HPDE6-E6E7 (cell line): ENCODE measurements around the gene PCP2.
A peak's percentile ranks its signal among the peaks of the same experiment; 100 is the strongest.

Experiments
- DNase-seq: peaks from one replicate; pipeline ENCODE4 v3.0.0; 2011; ENCODE audit warnings: missing footprints; ENCODE audit errors: extremely low spot score

PCP2 gene

DNA sequence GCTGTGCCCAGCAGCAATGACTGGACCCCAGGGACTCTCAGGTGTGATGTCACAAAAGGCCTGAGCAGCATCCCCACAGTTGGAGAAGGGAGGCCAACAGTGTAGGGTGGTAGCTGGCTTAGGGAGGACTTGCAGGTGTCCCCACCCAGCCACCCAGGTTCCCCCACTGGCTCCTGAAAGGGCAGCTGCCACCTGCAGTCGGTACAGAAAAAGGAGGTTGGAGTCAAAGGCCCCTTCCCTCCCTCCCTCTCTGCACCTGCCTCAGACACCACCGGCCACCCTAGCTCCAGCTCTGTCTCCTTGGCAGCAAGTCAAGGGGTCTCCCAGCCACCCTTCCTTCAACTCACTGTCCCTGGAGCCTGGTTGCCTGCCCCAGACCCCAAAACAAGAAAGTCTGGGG, at the start of gene PCP2:
TSS of gene PCP2 (minus strand) at position 22 of the 400 bp plus-strand sequence. CDS start 262 bp downstream, outside the sequence.
- DNase-seq, result no peak

DNA sequence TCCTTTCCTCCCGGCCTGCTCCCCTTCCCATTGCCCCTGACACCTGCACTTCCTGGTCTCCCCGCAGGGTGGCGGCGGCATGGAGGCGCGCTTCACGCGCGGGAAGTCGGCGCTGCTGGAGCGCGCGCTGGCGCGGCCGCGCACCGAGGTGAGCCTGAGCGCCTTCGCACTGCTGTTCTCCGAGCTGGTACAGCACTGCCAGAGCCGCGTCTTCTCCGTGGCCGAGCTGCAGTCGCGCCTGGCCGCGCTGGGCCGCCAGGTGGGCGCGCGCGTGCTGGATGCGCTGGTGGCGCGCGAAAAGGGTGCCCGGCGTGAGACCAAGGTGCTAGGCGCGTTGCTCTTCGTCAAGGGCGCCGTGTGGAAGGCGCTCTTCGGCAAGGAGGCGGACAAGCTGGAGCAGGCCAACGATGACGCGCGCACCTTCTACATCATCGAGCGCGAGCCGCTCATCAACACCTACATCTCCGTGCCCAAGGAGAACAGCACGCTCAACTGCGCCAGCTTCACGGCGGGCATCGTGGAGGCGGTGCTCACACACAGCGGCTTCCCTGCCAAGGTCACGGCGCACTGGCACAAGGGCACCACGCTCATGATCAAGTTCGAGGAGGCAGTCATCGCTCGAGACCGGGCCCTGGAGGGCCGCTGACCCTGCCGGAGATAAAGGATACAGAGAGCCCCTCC, 48.8 kb upstream of the PCP2 start:
- DNase-seq, result no peak

DNA sequence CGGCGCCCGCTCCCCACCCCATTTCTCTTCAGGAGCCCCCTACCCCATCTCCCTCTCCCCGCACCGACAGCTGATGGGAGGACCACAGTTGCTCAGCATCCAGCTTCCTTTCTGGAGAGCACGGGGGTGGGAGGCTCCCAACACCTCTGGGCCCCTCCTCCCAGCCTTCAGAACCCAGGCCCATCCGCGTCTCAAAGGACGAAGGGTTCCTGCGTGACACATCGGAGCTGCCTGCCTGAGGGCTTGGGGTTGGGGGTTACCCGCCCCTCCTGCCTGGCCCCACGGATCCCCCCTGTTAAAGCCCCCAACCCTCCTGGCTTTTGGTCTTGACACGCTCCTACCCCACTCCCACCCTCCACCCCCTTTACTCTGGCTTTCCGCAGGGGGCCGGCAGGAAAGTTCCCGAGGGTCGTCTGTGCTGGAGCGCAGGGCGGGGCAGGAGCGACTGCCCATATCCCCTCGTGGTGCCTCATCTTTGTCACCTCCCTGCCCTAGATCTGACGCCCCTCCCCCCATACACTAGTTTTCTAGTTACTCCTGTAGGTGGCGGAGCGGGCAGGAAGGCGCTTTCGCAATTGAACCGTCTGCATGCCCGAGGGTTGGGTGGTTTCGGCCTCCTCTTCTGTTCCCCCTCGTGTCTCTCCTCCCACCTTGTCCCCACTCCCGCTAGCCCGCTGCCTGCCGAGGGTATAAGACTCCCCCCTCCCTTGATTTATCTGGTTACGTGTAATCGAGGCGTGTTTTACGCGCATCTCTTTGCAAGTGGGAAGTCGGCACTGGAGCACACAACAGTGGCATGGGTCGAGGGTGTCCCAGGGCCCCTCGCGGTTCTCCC, 48.0 kb upstream of the PCP2 start:
- no peak for DNase-seq

DNA sequence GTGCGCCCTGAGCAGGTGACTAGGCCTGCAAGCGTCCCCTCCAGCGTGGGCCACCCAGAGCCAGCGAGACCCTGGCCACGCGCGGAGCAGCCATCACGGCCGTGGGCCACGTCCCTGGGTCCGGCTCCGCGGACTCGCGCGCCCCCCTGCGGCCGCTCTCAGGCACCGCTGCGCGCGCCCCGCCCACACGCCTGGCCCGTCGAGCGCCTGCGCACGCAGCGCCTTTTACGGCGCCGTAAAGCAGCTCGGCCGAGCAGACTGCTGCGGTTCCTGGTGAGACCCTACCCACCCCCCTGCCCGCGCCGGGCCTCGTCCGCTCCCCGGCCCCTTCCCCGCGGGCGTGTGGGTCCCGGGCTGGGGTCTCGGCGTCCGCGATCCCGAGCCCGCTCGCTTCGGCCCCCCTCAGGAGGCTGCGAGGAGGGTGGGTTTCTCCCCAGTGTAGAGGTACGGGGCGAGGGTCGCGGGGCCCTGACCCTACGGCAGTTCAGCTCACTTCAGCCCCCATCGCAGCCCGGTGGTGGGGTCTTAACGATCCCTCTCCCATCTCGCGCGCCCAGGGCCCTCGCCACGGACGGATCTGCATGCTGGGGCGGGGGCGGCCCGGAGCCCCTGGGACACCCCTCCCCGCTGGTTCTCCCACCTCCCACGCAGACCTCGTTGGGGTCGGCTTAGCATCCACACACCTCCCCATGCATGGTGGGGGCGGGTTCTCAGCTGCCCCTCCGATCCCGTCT, 47.3 kb upstream of the PCP2 start, which contains the start of gene TRAPPC5:
TSS of gene TRAPPC5 (plus strand) at position 228 of the 734 bp plus-strand sequence. CDS start 1,421 bp downstream, outside the sequence.
- DNase-seq, result peak; percentile 72

DNA sequence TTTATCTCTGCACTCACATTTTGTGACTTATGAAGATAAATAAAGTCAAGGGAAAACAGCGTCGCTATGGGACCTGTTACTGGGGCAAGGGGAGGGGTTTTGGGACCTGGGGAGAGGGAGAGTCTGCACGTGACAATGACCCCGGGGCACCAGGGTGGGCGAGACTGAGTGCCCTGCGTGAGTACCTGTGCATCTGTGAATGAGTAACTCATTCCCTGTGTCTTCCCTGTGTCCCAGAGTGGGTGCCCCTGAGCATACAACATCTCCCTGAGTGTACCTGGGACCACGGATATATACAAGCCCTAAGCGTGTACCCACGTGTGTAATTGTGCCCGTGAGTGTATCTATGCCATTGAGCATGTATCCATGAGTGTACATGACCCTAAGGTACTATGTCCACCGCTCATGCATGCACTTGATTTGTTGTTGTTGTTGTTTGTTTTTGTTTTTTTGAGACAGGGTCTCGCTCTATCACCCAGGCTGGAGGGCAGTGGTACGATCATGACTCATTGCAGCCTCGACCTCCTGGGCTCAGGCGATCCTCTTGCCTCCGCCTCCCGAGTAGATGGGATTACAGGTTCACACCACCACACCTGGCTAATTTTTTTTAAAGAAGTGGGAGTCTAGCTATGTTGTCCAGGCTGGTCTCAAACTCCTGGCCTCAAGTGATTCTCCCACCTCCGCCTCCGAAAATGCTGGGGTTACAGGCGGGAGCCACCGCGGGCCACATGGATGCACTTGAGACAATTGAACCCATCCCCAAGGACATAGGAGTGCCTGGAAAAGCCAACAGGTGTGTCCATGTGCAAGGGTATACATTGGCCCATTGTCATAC, 46.5 kb upstream of the PCP2 start:
- no peak for DNase-seq

DNA sequence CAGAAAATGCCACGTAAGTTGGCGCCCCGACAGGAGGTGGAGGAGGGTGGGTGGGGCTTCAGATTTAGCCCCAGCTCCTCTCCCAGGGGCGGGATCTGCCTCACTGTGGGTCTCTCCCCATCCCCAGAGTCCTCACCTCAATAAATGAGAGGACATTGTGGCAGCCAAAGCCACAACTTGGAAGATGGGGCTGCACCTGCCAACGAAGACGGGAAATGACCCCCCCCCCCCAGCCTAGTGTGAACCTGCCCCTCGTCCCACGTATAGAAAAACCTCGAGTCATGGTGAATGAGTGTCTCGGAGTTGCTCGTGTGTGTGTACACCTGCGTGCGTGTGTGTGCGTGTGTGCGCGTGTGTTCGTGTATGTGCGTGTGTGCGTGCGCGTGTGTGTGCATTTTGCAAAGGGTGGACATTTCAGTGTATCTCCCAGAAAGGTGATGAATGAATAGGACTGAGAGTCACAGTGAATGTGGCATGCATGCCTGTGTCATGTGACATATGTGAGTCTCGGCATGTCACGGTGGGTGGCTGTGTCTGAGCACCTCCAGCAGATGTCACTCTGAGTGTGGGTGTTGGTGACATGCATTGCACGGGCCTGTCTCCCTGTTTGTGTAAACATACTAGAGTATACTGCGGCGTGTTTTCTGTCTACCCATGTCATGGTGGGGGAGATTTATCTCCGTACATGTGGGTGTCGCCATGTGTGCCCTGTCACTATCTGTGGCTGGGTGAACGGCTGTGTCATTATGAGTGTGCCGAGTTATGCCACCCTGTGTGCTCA, 45.6 kb upstream of the PCP2 start:
- DNase-seq, result no peak

DNA sequence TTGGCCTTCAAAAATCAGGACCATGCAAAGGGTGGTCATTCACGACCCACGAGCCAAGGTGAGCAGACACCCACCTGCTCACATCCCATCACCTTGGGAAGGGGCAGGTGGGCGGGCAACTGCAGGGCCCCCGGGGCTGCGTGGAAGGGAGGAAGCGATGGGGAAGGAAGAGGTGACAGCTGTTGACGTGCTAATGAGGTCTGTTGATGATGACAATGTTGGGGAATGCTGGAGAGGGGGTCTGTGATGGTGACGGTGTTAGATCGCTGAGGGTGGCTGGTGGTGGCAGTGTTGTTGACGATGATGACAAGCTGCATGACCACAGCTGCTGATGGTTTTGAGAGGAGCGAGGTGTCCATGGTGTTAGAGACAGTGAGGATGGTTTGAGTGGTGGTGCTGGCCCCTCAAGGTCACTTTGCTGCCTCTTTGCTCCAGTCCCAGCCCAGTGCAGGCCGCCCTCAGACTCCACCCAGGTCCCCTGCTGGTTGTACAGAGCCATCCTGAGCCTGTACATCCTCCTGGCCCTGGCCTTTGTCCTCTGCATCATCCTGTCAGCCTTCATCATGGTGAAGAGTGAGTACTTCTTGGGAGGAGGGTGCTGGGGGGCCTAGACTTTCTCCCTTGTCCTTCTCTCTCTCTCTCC, 44.3 kb upstream of the PCP2 start:
- no peak for DNase-seq

DNA sequence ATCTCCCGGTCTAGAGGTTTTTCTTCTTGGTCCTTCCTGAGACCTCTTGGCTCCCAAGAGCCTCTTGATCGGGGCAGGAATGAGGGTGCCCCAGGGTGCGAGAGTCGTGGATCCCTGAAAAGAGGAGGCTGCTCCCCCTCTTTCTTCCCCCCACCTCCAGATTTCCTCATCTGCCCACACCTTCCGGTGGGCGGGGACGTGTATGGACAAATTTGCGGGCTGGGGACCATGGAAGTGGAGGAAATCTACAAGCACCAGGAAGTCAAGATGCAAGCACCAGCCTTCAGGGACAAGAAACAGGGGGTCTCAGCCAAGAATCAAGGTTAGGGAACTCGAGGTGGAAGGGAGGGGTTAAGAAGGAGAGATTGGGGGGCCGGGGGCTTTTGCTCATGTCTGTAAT, 43.3 kb upstream of the PCP2 start, which contains the start of gene MCEMP1:
TSS of gene MCEMP1 (plus strand) at position 237 of the 400 bp plus-strand sequence. CDS start at position 268, 31 bp downstream.
- no peak for DNase-seq

DNA sequence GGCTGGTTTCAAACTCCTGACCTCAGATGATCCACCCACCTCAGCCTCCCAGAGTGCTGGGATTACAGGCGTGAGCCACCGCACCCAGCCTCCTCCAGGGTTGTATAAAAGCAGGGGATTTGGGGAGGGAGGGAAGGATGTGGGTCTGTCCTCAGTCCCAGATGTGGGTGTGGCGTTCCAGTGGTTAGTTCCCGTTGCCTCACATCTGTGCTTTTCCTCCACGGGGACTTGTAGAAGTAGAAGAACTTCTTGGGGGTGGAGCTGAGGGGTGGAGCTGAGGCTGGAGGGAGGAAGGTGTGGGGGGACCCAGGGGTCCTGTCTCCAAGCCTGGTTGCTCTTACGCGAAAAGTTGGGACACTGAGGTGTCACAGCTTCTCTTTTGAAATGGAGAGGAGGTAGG, 42.9 kb upstream of the PCP2 start:
- no peak for DNase-seq

- peak; percentile 50 for DNase-seq
These were observed 40.8 kb upstream of the PCP2 start for GRCh38 chr19:7674010-7675005.

GRCh38 chr19:7672522-7672921, 39.0 kb upstream of the PCP2 start:
- DNase-seq, result no peak

DNA sequence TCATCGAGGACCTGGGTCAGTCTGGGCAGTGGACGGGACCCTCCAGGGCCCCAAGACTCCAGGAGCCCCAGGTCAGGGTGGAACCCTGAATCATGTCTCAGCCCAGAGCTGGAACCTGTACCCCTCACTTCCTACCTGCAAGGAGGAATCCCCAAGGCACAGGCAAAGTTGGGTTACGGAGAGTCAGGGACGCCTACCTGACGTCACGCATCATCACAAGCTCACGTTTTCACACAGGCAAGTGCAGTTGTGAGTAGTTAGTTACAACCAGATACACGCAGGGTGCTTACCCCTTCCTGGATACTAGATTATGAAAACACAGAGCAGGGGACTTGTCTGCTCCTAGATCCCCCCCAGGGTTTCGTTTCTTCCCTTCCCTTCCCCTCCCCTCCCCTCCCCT, 37.3 kb upstream of the PCP2 start:
- DNase-seq, result no peak

DNA sequence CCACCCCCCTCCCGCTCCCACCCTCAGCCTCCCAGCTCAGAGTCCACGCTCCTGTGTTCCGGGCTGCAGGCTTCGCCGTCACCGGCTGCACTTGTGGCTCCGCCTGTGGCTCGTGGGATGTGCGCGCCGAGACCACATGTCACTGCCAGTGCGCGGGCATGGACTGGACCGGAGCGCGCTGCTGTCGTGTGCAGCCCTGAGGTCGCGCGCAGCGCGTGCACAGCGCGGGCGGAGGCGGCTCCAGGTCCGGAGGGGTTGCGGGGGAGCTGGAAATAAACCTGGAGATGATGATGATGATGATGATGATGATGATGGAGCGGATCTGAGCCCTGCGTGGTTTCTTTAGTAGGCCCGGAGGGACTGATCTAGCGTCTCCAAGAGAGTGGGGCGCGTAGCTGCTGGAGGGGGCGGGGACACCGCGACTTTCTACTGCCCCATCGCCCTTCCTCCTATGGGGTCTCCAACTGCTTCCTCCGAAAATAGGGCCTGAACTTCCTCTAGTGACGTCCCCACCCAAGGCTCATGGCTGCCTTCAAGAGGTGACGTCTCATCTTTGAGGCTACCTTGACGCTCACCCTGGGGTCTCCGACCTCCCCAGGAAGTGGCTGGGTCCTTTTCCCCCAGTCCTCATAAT, 36.7 kb upstream of the PCP2 start:
- DNase-seq, result no peak

GRCh38 chr19:7669641-7670040, 36.1 kb upstream of the PCP2 start:
- no peak for DNase-seq

DNA sequence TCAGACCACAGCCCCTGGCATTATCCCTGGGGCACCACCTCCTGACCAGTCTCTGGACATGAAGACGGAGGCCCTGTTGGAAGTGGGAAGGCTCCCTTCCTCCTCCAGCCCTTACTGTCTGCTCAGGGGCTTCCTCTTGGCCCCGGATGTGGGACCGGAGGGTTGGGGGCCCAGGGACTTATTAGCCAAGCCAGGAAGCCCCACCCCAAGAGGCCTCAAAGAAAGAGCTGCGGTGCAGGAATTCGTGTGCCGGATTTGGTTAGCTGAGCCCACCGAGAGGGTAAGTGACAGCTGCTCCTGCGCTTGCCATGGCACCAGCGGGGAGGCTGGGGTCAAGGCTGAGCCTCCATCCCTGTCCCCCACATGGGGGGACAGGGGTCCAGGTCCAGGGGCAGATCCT, 35.3 kb upstream of the PCP2 start, which contains the start of gene RETN:
TSS of gene RETN (plus strand) at position 208 of the 400 bp plus-strand sequence. CDS start 278 bp downstream, outside the sequence.
- no peak for DNase-seq

DNA sequence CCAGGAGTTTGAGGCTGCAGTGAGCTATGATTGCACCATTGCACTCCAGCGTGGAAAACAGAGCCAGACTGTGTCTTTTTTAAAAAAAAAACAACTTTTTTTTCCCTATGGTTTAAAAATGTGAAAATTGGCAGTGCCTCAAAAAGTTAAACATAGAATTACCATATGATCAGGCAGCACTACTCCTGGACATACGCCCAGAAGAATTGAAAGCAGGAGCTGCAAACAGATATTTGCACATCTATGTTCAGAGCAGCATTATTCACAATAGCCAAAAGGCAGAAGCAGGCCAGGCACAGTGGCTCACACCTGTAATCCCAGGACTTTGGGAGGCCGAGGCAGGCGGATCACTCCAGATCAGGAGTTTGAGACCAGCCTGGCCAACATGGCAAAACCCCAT, 31.6 kb upstream of the PCP2 start:
- DNase-seq, result no peak

DNA sequence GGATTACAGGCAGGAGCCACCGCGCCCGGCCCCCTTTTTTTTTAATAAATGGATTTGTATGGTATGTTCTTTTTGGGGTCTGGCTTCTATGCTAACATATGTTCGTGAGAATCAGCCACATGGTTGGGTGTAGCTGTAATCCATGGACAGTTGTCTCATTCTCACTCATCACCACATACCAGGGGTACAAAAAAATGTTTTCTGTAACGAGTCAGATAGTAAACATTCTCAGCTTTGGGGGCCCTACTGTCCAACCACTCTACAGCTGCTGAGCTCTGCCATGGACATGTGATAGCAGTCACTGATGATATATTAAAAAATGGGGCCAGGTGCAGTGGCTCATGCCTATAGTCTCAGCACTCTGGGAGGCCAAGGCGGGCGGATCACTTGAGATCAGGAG, 30.2 kb upstream of the PCP2 start:
- DNase-seq, result no peak

DNA sequence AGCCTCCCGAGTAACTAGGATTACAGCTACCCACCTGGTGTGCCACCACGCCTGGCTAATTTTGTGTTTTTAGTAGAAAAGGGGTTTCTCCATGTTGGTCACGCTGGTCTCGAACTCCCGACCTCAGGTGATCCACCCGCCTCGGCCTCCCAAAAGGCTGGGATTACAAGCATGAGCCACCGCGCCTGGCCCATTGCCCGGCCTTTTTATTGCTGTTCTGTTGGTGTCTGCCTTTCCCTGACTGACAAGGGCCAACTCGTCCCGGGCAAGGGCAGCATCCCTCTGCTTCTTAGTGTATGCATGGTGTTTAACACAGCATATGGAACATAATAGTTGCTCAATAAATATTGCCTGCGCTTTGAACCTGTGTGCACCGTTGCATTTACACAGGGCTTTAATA, 29.1 kb upstream of the PCP2 start:
- no peak for DNase-seq
